HEK293 (cell line): ENCODE measurements around the gene TIMM44.
A peak's percentile ranks its signal among the peaks of the same experiment; 100 is the strongest.

Source experiments
- CTCF ChIA-PET: fragments of 350-600 bp; formaldehyde crosslinking; extraction: SDS; loops from one replicate; lab custom pipeline; 2021; ENCODE audit warnings: antibody characterized with exemption; lab: Yijun Ruan, JAX
- POLR2A ChIA-PET: fragments of 300-600 bp; formaldehyde crosslinking; extraction: SDS; loops from one replicate; lab custom pipeline; 2020; ENCODE audit warnings: antibody characterized with exemption, inconsistent platforms; lab: Yijun Ruan, JAX
- H3K27ac ChIP-seq: fragments of 200-500 bp; sonication (Bioruptor generic); 2 replicates; pipeline ENCODE4 v1.5.1; 2014; ENCODE audit warnings: low read depth, low read length, control low read depth, inconsistent platforms; ENCODE audit errors: extremely low read depth
- H3K36me3 ChIP-seq, 2 experiments: fragments of 200-500 bp in 1 of 2; sonication (Bioruptor generic) in 1 of 2; 1 replicate in 1 of 2; 2 replicates in 1 of 2; pipeline ENCODE4 v1.5.1; 2014 to 2017; ENCODE audit warnings: inconsistent platforms in 2 of 2, low read length in 2 of 2; ENCODE audit not compliant: control insufficient read depth in 2 of 2, insufficient read depth in 1 of 2
- H3K4me1 ChIP-seq: fragments of 200-500 bp; sonication (Bioruptor generic); 2 replicates; pipeline ENCODE4 v1.5.1; 2014; ENCODE audit warnings: mild to moderate bottlenecking, low read length, inconsistent platforms; ENCODE audit not compliant: control insufficient read depth, insufficient read depth
- H3K4me3 ChIP-seq: 2 replicates; pipeline ENCODE4 v1.5.1; 2011; ENCODE audit warnings: low read depth, mild to moderate bottlenecking, control low read depth, low read length, moderate library complexity
- H3K9me3 ChIP-seq: fragments of 200-500 bp; sonication (Bioruptor generic); 2 replicates; pipeline ENCODE4 v1.5.1; 2014; ENCODE audit warnings: low read depth, low read length, inconsistent platforms; ENCODE audit not compliant: control insufficient read depth, insufficient read depth
- EGR2 ChIP-seq: fragments of 450-650 bp; formaldehyde crosslinking; IDR thresholded peaks from 2 replicates; pipeline ENCODE4 v1.5.1; 2016; ENCODE audit warnings: low read depth, missing biosample characterization, missing genetic modification characterization
- GLI2 ChIP-seq: fragments of 450-650 bp; formaldehyde crosslinking; IDR thresholded peaks from 2 replicates; pipeline ENCODE4; 2017; ENCODE audit warnings: missing biosample characterization, missing genetic modification characterization, low read depth, borderline replicate concordance
- GLIS1 ChIP-seq: fragments of 450-650 bp; formaldehyde crosslinking; IDR thresholded peaks from 2 replicates; pipeline ENCODE4 v1.5.1; 2016; ENCODE audit warnings: missing biosample characterization, missing genetic modification characterization
- KLF10 ChIP-seq: fragments of 450-650 bp; IDR thresholded peaks from 2 replicates; pipeline ENCODE4 v1.5.1; 2018; ENCODE audit warnings: missing biosample characterization, mild to moderate bottlenecking, missing genetic modification characterization
- MYNN ChIP-seq: fragments of 450-650 bp; formaldehyde crosslinking; IDR thresholded peaks from 2 replicates; pipeline ENCODE4 v1.5.1; 2016; ENCODE audit warnings: missing biosample characterization, missing genetic modification characterization, borderline replicate concordance
- PRDM1 ChIP-seq: fragments of 450-650 bp; formaldehyde crosslinking; IDR thresholded peaks from 2 replicates; pipeline ENCODE4; 2016; ENCODE audit warnings: missing biosample characterization, missing genetic modification characterization
- PRDM4 ChIP-seq: fragments of 450-650 bp; formaldehyde crosslinking; IDR thresholded peaks from 2 replicates; pipeline ENCODE4 v1.5.1; 2017; ENCODE audit warnings: missing biosample characterization, missing genetic modification characterization
- SCRT1 ChIP-seq: fragments of 450-650 bp; formaldehyde crosslinking; IDR thresholded peaks from 2 replicates; pipeline ENCODE4 v1.5.1; 2016; ENCODE audit warnings: missing biosample characterization, missing genetic modification characterization, borderline replicate concordance
- ZFHX2 ChIP-seq: fragments of 450-650 bp; formaldehyde crosslinking; conservative IDR thresholded peaks from 2 replicates; pipeline ENCODE4 v1.5.1; 2016; ENCODE audit warnings: missing biosample characterization, missing genetic modification characterization
- ZNF112 ChIP-seq: fragments of 450-650 bp; formaldehyde crosslinking; IDR thresholded peaks from 2 replicates; pipeline ENCODE4 v1.5.0; 2017; ENCODE audit warnings: missing biosample characterization, missing genetic modification characterization
- ZNF155 ChIP-seq: fragments of 450-650 bp; formaldehyde crosslinking; IDR thresholded peaks from 2 replicates; pipeline ENCODE4 v1.5.1; 2016; ENCODE audit warnings: missing biosample characterization, missing genetic modification characterization
- ZNF157 ChIP-seq: fragments of 450-650 bp; formaldehyde crosslinking; IDR thresholded peaks from 2 replicates; pipeline ENCODE4 v1.5.1; 2016; ENCODE audit warnings: missing biosample characterization, missing genetic modification characterization
- ZNF16 ChIP-seq: fragments of 450-650 bp; formaldehyde crosslinking; IDR thresholded peaks from 2 replicates; pipeline ENCODE4 v1.5.1; 2016; ENCODE audit warnings: low read depth, missing biosample characterization, missing genetic modification characterization
- ZNF169 ChIP-seq: fragments of 450-650 bp; formaldehyde crosslinking; IDR thresholded peaks from 2 replicates; pipeline ENCODE4 v1.5.1; 2016; ENCODE audit warnings: missing biosample characterization, missing genetic modification characterization
- ZNF223 ChIP-seq: fragments of 450-650 bp; formaldehyde crosslinking; IDR thresholded peaks from 2 replicates; pipeline ENCODE4 v1.5.1; 2016; ENCODE audit warnings: missing biosample characterization, missing genetic modification characterization
- ZNF280D ChIP-seq: fragments of 450-650 bp; formaldehyde crosslinking; IDR thresholded peaks from 2 replicates; pipeline ENCODE4 v1.5.1; 2016; ENCODE audit warnings: missing biosample characterization, missing genetic modification characterization
- ZNF366 ChIP-seq: fragments of 450-650 bp; formaldehyde crosslinking; conservative IDR thresholded peaks from 2 replicates; pipeline ENCODE4 v1.5.1; 2016; ENCODE audit warnings: missing biosample characterization, missing genetic modification characterization
- ZNF398 ChIP-seq: fragments of 450-650 bp; formaldehyde crosslinking; IDR thresholded peaks from 2 replicates; pipeline ENCODE4 v1.5.1; 2017; ENCODE audit warnings: missing biosample characterization, missing genetic modification characterization
- ZNF548 ChIP-seq: fragments of 450-650 bp; formaldehyde crosslinking; IDR thresholded peaks from 2 replicates; pipeline ENCODE4 v1.5.1; 2016; ENCODE audit warnings: missing biosample characterization, missing genetic modification characterization
- ZNF660 ChIP-seq: fragments of 450-650 bp; IDR thresholded peaks from 2 replicates; pipeline ENCODE4 v1.5.1; 2018; ENCODE audit warnings: missing biosample characterization, mild to moderate bottlenecking, missing genetic modification characterization
- ZNF664 ChIP-seq: fragments of 450-650 bp; formaldehyde crosslinking; IDR thresholded peaks from 2 replicates; pipeline ENCODE4 v1.5.1; 2016; ENCODE audit warnings: missing biosample characterization, missing genetic modification characterization
- TF ChIP-seq, protein P1 (sequence below): fragments of 450-650 bp; formaldehyde crosslinking; IDR thresholded peaks from 2 replicates; pipeline ENCODE4 v1.5.1; 2016; ENCODE audit warnings: missing biosample characterization, missing genetic modification characterization
- TF ChIP-seq, protein P2 (sequence below): fragments of 450-650 bp; formaldehyde crosslinking; IDR thresholded peaks from 2 replicates; pipeline ENCODE4 v1.5.1; 2016; ENCODE audit warnings: missing biosample characterization, missing genetic modification characterization
- TF ChIP-seq, protein P3 (sequence below): fragments of 450-650 bp; formaldehyde crosslinking; conservative IDR thresholded peaks from 2 replicates; pipeline ENCODE4 v1.5.1; 2016; ENCODE audit warnings: low read depth, missing biosample characterization, missing genetic modification characterization

Gene TIMM44

DNA sequence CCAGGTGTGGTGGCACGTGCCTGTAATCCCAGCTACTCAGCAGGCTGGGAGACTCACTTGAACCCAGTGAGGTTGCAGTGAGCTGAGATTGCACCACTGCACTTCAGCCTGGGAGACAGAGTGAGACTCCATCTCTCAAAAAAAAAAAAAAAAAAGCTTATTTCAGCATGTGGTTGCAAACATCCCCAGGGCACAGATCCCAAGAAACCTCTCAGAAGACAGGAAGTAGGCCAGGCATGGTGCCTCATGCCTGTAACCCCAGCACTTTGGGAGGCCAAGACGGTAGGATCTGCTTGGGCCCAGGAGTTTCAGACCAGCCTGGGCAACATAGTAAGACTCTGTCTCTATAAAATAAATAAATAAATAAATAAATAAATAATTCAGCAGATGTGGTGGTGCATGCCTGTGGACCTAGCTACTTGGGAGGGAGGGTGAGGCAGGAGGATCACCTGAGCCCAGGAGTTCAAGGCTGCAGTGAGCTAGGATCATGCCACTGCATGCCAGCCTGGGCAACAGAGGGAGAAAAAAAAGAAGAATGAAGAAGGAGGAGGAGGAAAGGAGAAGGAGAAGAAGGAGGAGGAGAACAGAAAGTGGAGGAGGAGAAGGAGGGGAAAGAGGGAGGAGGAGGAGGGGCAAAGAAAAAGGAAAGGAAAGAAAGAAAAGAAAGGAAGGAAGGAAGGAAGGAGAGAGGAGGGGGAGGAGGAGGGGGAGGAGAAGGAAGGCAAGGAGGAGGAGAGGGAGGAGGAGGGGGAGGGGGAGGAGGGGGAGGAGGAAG lies 59.5 kb downstream of the TIMM44 start:
- H3K36me3 ChIP-seq = no peaks in the 10 kb centered on the region
- ChIA-PET POLR2A (interaction anchor here (0.7 to 1.0 kb wide), 2 partner anchors 12 to 15 kb away, joined by 3 to 5 read pairs; no protein-coding TSS in a partner anchor), CTCF (no interaction called here)
- H3K4me3 ChIP-seq = no peak overlapping the region
- 0 out of 2 replicates have a peak, but pooled peaks cover 3% of the 10 kb centered on the region for H3K4me1 ChIP-seq
- no peak overlapping the region for H3K27ac ChIP-seq
- H3K9me3 ChIP-seq = no peaks in the 10 kb centered on the region
- TF ChIP-seq ZNF16 (tag by site-specific recombination) (no peak), ZFHX2 (tag by site-specific recombination) (peak; percentile 31; the same call in 1 of the 2 replicates), ZNF223 (tag by site-specific recombination) (no peak), EGR2 (peak; percentile 83), ZNF112 (tag by site-specific recombination) (no peak), ZNF660 (tag by site-specific recombination) (no peak), ZNF155 (tag by site-specific recombination) (no peak), GLI2 (tag by site-specific recombination) (no peak), SCRT1 (tag by site-specific recombination) (no peak), ZNF280D (tag by site-specific recombination) (no peak), PRDM4 (tag by site-specific recombination) (no peak), ZNF398 (tag by site-specific recombination) (peak; percentile 30; the same call in 1 of the 2 replicates), ZNF157 (tag by site-specific recombination) (no peak), ZNF366 (tag by site-specific recombination) (peak; percentile 78), PRDM1 (peak; percentile 57), ZNF664 (tag by site-specific recombination) (no peak), GLIS1 (peak; percentile 21; the same call in 1 of the 2 replicates), ZNF548 (tag by site-specific recombination) (no peak), ZNF169 (tag by site-specific recombination) (no peak), KLF10 (tag by site-specific recombination) (no peak), MYNN (no peak)
- TF ChIP-seq, protein P1, sequence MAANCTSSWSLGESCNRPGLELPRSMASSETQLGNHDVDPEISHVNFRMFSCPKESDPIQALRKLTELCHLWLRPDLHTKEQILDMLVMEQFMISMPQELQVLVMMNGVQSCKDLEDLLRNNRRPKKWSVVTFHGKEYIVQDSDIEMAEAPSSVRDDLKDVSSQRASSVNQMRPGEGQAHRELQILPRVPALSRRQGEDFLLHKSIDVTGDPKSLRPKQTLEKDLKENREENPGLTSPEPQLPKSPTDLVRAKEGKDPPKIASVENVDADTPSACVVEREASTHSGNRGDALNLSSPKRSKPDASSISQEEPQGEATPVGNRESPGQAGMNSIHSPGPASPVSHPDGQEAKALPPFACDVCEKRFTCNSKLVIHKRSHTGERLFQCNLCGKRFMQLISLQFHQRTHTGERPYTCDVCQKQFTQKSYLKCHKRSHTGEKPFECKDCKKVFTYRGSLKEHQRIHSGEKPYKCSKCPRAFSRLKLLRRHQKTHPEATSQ (tag by site-specific recombination) = no peak
- TF ChIP-seq, protein P2, sequence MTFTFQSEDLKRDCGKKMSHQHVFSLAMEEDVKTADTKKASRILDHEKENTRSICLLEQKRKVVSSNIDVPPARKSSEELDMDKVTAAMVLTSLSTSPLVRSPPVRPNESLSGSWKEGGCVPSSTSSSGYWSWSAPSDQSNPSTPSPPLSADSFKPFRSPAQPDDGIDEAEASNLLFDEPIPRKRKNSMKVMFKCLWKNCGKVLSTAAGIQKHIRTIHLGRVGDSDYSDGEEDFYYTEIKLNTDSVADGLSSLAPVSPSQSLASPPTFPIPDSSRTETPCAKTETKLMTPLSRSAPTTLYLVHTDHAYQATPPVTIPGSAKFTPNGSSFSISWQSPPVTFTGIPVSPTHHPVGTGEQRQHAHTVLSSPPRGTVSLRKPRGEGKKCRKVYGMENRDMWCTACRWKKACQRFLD (tag by site-specific recombination) = no peak
- TF ChIP-seq, protein P3, sequence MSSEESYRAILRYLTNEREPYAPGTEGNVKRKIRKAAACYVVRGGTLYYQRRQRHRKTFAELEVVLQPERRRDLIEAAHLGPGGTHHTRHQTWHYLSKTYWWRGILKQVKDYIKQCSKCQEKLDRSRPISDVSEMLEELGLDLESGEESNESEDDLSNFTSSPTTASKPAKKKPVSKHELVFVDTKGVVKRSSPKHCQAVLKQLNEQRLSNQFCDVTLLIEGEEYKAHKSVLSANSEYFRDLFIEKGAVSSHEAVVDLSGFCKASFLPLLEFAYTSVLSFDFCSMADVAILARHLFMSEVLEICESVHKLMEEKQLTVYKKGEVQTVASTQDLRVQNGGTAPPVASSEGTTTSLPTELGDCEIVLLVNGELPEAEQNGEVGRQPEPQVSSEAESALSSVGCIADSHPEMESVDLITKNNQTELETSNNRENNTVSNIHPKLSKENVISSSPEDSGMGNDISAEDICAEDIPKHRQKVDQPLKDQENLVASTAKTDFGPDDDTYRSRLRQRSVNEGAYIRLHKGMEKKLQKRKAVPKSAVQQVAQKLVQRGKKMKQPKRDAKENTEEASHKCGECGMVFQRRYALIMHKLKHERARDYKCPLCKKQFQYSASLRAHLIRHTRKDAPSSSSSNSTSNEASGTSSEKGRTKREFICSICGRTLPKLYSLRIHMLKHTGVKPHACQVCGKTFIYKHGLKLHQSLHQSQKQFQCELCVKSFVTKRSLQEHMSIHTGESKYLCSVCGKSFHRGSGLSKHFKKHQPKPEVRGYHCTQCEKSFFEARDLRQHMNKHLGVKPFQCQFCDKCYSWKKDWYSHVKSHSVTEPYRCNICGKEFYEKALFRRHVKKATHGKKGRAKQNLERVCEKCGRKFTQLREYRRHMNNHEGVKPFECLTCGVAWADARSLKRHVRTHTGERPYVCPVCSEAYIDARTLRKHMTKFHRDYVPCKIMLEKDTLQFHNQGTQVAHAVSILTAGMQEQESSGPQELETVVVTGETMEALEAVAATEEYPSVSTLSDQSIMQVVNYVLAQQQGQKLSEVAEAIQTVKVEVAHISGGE = no peak
